OCI-LY3 (cell line): ENCODE results near the gene IDH2.

Source experiments
- EZH2phosphoT487 ChIP-seq: fragments of 200-600 bp; shearing (Covaris generic); IDR thresholded peaks from 2 replicates; pipeline ENCODE4 v1.6.1; 2018; ENCODE audit warnings: antibody characterized with exemption, mixed run types, low read depth
- TF ChIP-seq, protein P1 (sequence below): fragments of 200-600, 300-600 bp; sonication (generic); IDR thresholded peaks from 2 replicates; pipeline ENCODE4 v1.5.1; 2014; ENCODE audit warnings: antibody characterized with exemption, low read length, low read depth

DNA sequence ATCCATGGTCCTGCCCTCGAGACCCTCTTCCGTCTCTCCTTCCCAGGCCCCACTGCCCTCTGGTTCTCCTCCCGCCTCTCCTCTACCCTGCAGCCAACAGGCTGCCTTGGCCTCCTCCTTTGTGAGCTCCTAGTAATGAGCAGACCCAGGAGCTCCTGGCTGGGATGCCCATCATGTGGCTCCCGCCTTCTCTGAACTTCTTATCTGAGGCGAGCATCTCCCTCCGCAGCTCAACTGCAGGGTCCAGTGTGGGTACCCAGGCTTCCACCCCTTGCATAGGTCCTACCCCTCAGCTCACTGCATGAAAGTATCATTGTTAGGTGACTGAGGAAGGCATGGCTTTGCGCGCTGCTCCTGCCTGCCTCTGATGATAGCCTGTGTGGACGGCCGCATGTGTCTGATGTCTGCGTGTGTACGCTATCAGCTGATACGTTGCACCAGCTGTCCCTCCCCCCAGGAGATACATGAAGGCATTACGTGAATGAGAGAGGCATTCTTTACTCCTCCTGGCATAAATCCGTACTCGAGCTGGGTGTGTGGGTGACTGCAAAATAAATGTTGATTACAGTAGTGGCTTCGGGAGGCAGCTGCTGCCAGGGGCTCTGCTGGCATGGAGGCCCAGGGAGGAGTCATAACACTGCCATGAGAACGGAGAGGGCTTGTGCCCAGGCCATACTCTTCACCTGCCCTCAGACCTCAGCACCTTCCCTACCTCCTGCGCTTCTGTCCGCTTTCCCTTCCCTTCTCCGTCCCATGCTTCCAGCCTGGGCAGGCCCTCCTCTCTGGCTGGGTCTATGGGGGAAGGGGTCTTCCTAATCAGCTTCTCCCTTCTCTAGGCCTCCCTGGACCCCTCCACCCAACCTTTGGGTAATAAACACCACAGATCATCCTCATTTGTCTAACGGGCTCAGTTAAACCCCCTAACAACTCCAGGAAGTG lies 52.3 kb downstream of the IDH2 start:
- TF ChIP-seq, protein P1, sequence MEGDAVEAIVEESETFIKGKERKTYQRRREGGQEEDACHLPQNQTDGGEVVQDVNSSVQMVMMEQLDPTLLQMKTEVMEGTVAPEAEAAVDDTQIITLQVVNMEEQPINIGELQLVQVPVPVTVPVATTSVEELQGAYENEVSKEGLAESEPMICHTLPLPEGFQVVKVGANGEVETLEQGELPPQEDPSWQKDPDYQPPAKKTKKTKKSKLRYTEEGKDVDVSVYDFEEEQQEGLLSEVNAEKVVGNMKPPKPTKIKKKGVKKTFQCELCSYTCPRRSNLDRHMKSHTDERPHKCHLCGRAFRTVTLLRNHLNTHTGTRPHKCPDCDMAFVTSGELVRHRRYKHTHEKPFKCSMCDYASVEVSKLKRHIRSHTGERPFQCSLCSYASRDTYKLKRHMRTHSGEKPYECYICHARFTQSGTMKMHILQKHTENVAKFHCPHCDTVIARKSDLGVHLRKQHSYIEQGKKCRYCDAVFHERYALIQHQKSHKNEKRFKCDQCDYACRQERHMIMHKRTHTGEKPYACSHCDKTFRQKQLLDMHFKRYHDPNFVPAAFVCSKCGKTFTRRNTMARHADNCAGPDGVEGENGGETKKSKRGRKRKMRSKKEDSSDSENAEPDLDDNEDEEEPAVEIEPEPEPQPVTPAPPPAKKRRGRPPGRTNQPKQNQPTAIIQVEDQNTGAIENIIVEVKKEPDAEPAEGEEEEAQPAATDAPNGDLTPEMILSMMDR = no peak
- TF ChIP-seq EZH2phosphoT487 = no peak
